Spleen (tissue), 11 donors: ENCODE data around the gene EVA1A. TPM values are rescaled to one million over a fixed set of nuclear protein-coding genes. Genes with fewer than 3 reads are reported as not detected.

ENCODE experiments used
- DNase-seq: peaks from one replicate; pipeline ENCODE4 v3.0.0-alpha.2; 2020
- H3K27ac ChIP-seq, 8 donors: fragments of 200-600 bp; sonication (generic) in 7 of 8; 1 replicate in 4 of 8; 2 replicates in 4 of 8; pipeline versions ENCODE4 v1.5.0 to v1.8.0; 2016 to 2021; ENCODE audit warnings: inconsistent platforms in 4 of 8, mild to moderate bottlenecking in 4 of 8, moderate library complexity in 1 of 8
- H3K27me3 ChIP-seq, 7 donors: fragments of 200-600 bp; sonication (generic) in 6 of 7; replicated peaks in 1 of 7; 1 replicate in 4 of 7; 2 replicates in 3 of 7; pipeline versions ENCODE4 v1.5.0 to v1.8.0; 2016 to 2021; ENCODE audit warnings: inconsistent platforms in 3 of 7, mild to moderate bottlenecking in 1 of 7
- H3K36me3 ChIP-seq, 6 donors: fragments of 200-600 bp; sonication (generic) in 5 of 6; 1 replicate in 4 of 6; 2 replicates in 2 of 6; pipeline versions ENCODE4 v1.5.0 to v1.8.0; 2016 to 2021; ENCODE audit warnings: inconsistent platforms in 2 of 6
- H3K4me1 ChIP-seq, 6 donors: fragments of 200-600 bp; sonication (generic) in 5 of 6; 1 replicate in 3 of 6; 2 replicates in 3 of 6; pipeline versions ENCODE4 v1.5.0 to v1.8.0; 2016 to 2021; ENCODE audit warnings: inconsistent platforms in 3 of 6
- H3K4me3 ChIP-seq, 8 donors: fragments of 200-600 bp; sonication (generic) in 7 of 8; 1 replicate in 4 of 8; 2 replicates in 4 of 8; pipeline versions ENCODE4 v1.5.0 to v1.8.0; 2016 to 2021; ENCODE audit warnings: inconsistent platforms in 4 of 8, mild to moderate bottlenecking in 4 of 8, moderate library complexity in 2 of 8
- H3K9me3 ChIP-seq, 8 donors: fragments of 200-600 bp; sonication (generic) in 7 of 8; 1 replicate in 4 of 8; 2 replicates in 4 of 8; pipeline versions ENCODE4 v1.5.0 to v1.8.0; 2016 to 2021; ENCODE audit warnings: inconsistent platforms in 4 of 8
- CTCF ChIP-seq, 11 experiments: fragments of 200-600 bp in 7 of 11; fragments of 450-650 bp in 4 of 11; sonication (generic) in 4 of 11; IDR thresholded peaks in 8 of 11; conservative IDR thresholded peaks in 3 of 11; 1 replicate in 7 of 11; 2 replicates in 4 of 11; pipeline versions ENCODE4 v1.4.0 to v1.8.0; 2016 to 2021; ENCODE audit warnings: antibody characterized with exemption in 11 of 11, inconsistent platforms in 4 of 11, mild to moderate bottlenecking in 1 of 11
- POLR2A ChIP-seq, 3 donors: fragments of 450-650 bp; IDR thresholded peaks; one replicate each; pipeline ENCODE4 v1.5.1; 2017; ENCODE audit warnings: antibody characterized with exemption in 3 of 3, mild to moderate bottlenecking in 1 of 3
- POLR2AphosphoS5 ChIP-seq, 3 donors: sonication (generic); formaldehyde crosslinking; IDR thresholded peaks; one replicate each; pipeline ENCODE4 v1.5.1; 2017; ENCODE audit warnings: antibody characterized with exemption in 3 of 3
- WGBS, 5 donors: extraction: QIAGEN DNeasy Blood & Tissue Kit in 3 of 5; methylation state at CpG; one replicate each; pipeline versions ENCODE4 v1.1.5 to v1.1.7; 2013 to 2018; 5-methylcytosine and 5-hydroxymethylcytosine counted together
- intact Hi-C: fragments of 100-400 bp; cut with DNase I; formaldehyde crosslinking; loops from one replicate; pipeline ENCODE4 v1.15.0; 2023; ENCODE audit warnings: low total_unique reads
- polyA plus RNA-seq, 3 donors: library from polyadenylated mRNA; stranded (reverse); fragments of 200-250 nt; gene quantifications; one replicate each; pipeline ENCODE4 v1.2.1, GENCODE V29; 2013
- total RNA-seq, 7 donors: library from RNA; depleted of rRNA in 3 of 7; stranded (reverse); fragments of >200 nt in 3 of 7; fragmentation: NEBNext Ultra II Directional in 4 of 7; extraction: Animal tissue kit (Norgen Biotek cat#: 25700) in 4 of 7; gene quantifications; one replicate each; pipeline versions ENCODE4 v1.1.0 to v1.2.1, GENCODE V29; 2016 to 2021
- donor health status: healthy with polysubstance abuse.
- donor health status: DM: no; HTN: no; CAD: no; lungs with moderate emphysema.
- donor health status: DM: no; HTN: no; CAD: no.
- donor health status: Bipolar disorder and iron deficiency.
- donor health status: healthy.
- donor health status: DM: no; HTN: no; CAD: no.
- donor health status: DM: yes; HTN: yes; CAD: no.

EVA1A gene
- total and polyA plus RNA-seq, 10 donors = 6.2 to 30.3 (median 14.4) TPM

- TF ChIP-seq POLR2AphosphoS5 (IDR thresholded peaks at IDR 0.05) = no peak
- no peak for TF ChIP-seq CTCF (IDR thresholded peaks at IDR 0.05 in 8 of 11, conservative IDR thresholded peaks at IDR 0.05 in 3 of 11)
- no peak for TF ChIP-seq POLR2A (IDR thresholded peaks at IDR 0.05)
- no peaks in the 10 kb centered on the region for H3K36me3 ChIP-seq
- H3K4me3 ChIP-seq = no peak overlapping the region
- H3K27me3 ChIP-seq = no peaks in the 10 kb centered on the region
- intact Hi-C loops = no loop called here
- DNase-seq = no peak
- H3K9me3 ChIP-seq = peaks cover 0 to 6% (median 0%) of the 10 kb centered on the region in 8 donors
- H3K27ac ChIP-seq = no peak overlapping the region
- 70 to 87% (median 77%) methylated on average over 6 of the region's 6 CpGs for WGBS, 5 donors
- no peaks in the 10 kb centered on the region for H3K4me1 ChIP-seq
Measured at GRCh38 chr2:75538521-75539490, 21.9 kb downstream of the EVA1A start.

DNA sequence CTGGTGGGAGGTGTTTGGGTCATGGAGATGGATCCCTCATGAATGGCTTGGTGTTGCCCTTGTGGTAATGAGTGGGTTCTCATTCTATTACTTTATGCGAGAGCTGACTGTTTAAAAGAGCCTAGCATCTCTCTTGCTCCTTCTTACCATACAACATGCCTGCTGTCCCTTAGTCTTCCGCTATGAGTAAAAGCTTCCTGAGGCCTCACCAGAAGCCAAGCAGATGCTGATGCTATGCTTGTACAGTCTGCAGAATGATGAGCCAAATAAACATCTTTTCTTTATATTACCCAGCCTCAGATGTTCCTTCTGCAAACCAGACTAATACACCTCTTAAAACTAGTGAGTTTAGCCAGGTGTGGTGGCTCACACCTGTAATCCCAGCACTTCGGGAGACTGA is 23.1 kb downstream of the EVA1A start:
- WGBS, 5 donors = 92 to 99% (median 94%) methylated on average over 3 of the region's 3 CpGs
- intact Hi-C loops = no loop called here

DNA sequence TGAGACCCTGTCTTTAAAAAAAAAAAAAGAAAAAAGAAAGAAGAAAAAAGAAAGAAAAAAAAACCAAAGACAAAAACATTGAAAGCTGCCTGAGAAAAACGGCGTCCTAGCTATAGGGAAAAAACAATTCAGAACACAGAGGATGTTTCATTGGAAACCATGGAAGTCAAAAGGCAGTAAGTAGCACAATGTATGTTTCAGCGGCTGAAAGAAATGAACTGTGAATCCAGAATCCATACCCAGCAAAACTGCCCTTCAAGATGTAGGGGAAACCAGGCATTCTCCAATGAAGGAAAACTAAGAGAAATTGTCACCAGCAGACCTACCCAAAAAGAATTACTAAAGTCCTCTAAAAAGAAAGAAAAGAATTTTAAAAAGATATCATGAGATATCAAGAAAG is 27.6 kb downstream of the EVA1A start:
- no peak for DNase-seq
- 90 to 95% (median 92%) methylated on average over 3 of the region's 3 CpGs for WGBS, 5 donors
- intact Hi-C loops = no loop called here
- Histone ChIP-seq H3K36me3 (no peaks in the 10 kb centered on the region), H3K27ac (no peak overlapping the region), H3K4me1 (no peaks in the 10 kb centered on the region), H3K27me3 (peaks cover 0 to 9% (median 0%) of the 10 kb centered on the region in 7 donors), H3K4me3 (no peak overlapping the region), H3K9me3 (peaks cover 0 to 6% (median 0%) of the 10 kb centered on the region in 8 donors)
- TF ChIP-seq POLR2AphosphoS5 (IDR thresholded peaks at IDR 0.05) = no peak
- no peak for TF ChIP-seq CTCF (IDR thresholded peaks at IDR 0.05 in 8 of 11, conservative IDR thresholded peaks at IDR 0.05 in 3 of 11)
- TF ChIP-seq POLR2A (IDR thresholded peaks at IDR 0.05) = no peak

More for the DNA sequence above, 23.1 kb downstream of the EVA1A start:
- Histone ChIP-seq H3K9me3 (peaks cover 0 to 6% (median 0%) of the 10 kb centered on the region in 8 donors), H3K4me3 (no peak overlapping the region), H3K36me3 (no peaks in the 10 kb centered on the region), H3K27me3 (no peaks in the 10 kb centered on the region), H3K27ac (no peak overlapping the region), H3K4me1 (no peaks in the 10 kb centered on the region)
- no peak for DNase-seq
- TF ChIP-seq POLR2A (IDR thresholded peaks at IDR 0.05) (no peak), CTCF (IDR thresholded peaks at IDR 0.05 in 8 of 11, conservative IDR thresholded peaks at IDR 0.05 in 3 of 11) (no peak), POLR2AphosphoS5 (IDR thresholded peaks at IDR 0.05) (no peak)

DNA sequence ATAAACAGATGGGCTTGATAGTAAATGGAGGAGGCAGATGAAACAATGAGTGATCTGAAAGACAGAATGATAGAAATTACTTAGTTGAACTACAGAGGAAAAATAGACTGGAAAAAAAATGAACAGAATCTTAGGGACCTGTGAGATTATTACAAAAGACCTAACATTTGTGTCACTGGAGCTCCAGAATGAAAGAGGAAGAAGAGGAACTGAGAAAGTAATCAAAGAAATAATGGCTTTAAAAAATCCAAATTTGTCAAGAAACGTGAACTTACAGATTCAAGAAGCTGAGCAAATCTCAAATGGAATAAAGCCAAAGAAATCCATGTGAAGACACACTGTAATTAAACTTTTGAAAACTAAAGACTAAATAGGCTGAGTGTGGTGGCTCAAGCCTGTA is 28.3 kb downstream of the EVA1A start:
- Histone ChIP-seq H3K4me1 (no peaks in the 10 kb centered on the region), H3K9me3 (peaks cover 0 to 2% (median 0%) of the 10 kb centered on the region in 8 donors), H3K36me3 (no peaks in the 10 kb centered on the region), H3K27me3 (peaks cover 0 to 15% (median 0%) of the 10 kb centered on the region in 7 donors), H3K27ac (no peak overlapping the region), H3K4me3 (no peak overlapping the region)
- no peak for DNase-seq
- TF ChIP-seq POLR2A (IDR thresholded peaks at IDR 0.05) (no peak), POLR2AphosphoS5 (IDR thresholded peaks at IDR 0.05) (no peak), CTCF (IDR thresholded peaks at IDR 0.05 in 8 of 11, conservative IDR thresholded peaks at IDR 0.05 in 3 of 11) (no peak)
- WGBS, 5 donors = 34 to 68% (median 66%) methylated on average over 1 of the region's 1 CpG
- intact Hi-C loops = no loop called here
